Panc1 (cell line): ENCODE measurements around the gene B9D2.

ENCODE experiments used
- POLR2AphosphoS5 ChIP-seq: IDR thresholded peaks from 2 replicates; pipeline ENCODE4 v1.6.1; 2012; ENCODE audit warnings: mild to moderate bottlenecking, low read depth, low read length, moderate library complexity
- SIN3A ChIP-seq: IDR thresholded peaks from 2 replicates; pipeline ENCODE4 v1.6.1; 2012; ENCODE audit warnings: low read depth, mild to moderate bottlenecking, low read length, moderate library complexity, borderline replicate concordance; ENCODE audit not compliant: insufficient read depth
- TCF7L2 ChIP-seq: IDR thresholded peaks from 2 replicates; pipeline ENCODE4 v1.6.1; 2011; ENCODE audit warnings: mild to moderate bottlenecking, low read depth, low read length, inconsistent platforms
- TF ChIP-seq, protein P1 (sequence below): fragments of 450-650 bp; IDR thresholded peaks from 2 replicates; pipeline ENCODE4 v1.5.1; 2017; ENCODE audit warnings: mild to moderate bottlenecking
- TF ChIP-seq, protein P2 (sequence below), 2 experiments: IDR thresholded peaks; 2 replicates each; pipeline ENCODE4 v1.6.1; 2011 to 2012; ENCODE audit warnings: low read depth in 2 of 2, control low read depth in 1 of 2, low read length in 1 of 2, mild to moderate bottlenecking in 1 of 2, moderate library complexity in 1 of 2; ENCODE audit not compliant: insufficient read depth in 1 of 2

DNA sequence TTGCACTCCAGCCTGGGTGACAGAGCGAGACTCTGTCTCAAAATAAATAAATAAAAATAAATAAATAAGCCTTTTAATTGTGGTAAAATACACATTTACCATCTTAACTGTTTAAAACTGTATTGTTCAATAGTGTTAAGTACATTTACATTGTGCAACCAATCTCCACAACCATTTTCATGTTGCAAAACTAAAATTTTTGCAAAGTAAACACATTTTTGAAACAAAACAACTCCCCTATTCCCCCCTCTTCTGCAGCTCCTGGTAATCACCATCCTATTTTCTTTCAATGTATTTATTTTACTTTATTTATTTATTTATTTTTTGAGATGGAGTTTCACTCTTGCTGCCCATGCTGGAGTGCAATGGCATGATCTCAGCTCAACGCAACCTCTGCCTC, 5.8 kb upstream of the B9D2 start:
- TF ChIP-seq, protein P1, sequence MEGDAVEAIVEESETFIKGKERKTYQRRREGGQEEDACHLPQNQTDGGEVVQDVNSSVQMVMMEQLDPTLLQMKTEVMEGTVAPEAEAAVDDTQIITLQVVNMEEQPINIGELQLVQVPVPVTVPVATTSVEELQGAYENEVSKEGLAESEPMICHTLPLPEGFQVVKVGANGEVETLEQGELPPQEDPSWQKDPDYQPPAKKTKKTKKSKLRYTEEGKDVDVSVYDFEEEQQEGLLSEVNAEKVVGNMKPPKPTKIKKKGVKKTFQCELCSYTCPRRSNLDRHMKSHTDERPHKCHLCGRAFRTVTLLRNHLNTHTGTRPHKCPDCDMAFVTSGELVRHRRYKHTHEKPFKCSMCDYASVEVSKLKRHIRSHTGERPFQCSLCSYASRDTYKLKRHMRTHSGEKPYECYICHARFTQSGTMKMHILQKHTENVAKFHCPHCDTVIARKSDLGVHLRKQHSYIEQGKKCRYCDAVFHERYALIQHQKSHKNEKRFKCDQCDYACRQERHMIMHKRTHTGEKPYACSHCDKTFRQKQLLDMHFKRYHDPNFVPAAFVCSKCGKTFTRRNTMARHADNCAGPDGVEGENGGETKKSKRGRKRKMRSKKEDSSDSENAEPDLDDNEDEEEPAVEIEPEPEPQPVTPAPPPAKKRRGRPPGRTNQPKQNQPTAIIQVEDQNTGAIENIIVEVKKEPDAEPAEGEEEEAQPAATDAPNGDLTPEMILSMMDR: no peak
- TF ChIP-seq POLR2AphosphoS5 (no peak), TCF7L2 (no peak), SIN3A (no peak)
- TF ChIP-seq, protein P2, sequence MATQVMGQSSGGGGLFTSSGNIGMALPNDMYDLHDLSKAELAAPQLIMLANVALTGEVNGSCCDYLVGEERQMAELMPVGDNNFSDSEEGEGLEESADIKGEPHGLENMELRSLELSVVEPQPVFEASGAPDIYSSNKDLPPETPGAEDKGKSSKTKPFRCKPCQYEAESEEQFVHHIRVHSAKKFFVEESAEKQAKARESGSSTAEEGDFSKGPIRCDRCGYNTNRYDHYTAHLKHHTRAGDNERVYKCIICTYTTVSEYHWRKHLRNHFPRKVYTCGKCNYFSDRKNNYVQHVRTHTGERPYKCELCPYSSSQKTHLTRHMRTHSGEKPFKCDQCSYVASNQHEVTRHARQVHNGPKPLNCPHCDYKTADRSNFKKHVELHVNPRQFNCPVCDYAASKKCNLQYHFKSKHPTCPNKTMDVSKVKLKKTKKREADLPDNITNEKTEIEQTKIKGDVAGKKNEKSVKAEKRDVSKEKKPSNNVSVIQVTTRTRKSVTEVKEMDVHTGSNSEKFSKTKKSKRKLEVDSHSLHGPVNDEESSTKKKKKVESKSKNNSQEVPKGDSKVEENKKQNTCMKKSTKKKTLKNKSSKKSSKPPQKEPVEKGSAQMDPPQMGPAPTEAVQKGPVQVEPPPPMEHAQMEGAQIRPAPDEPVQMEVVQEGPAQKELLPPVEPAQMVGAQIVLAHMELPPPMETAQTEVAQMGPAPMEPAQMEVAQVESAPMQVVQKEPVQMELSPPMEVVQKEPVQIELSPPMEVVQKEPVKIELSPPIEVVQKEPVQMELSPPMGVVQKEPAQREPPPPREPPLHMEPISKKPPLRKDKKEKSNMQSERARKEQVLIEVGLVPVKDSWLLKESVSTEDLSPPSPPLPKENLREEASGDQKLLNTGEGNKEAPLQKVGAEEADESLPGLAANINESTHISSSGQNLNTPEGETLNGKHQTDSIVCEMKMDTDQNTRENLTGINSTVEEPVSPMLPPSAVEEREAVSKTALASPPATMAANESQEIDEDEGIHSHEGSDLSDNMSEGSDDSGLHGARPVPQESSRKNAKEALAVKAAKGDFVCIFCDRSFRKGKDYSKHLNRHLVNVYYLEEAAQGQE (IDR thresholded peaks at IDR 0.05; ENCODE audit: insufficient read depth in 1 of 2, low read depth in 2 of 2, low read length in 1 of 2): no peak
